ENCODE results near the gene BEND6.

GRCh38 chr6:56923565-56923964 is 31.3 kb upstream of the BEND6 start:
- TF ChIP-seq CTCF (IDR thresholded peaks at IDR 0.05; ENCODE audit: low read depth, low read length, poor library complexity, severe bottlenecking), result no peak
- no peak for TF ChIP-seq EZH2phosphoT487 (IDR thresholded peaks at IDR 0.05; ENCODE audit: borderline replicate concordance, low read length)

All from DOHH2 (cell line).